Astrocyte (in vitro differentiated cells and primary cell): ENCODE measurements around the gene TENM4.

Source experiments
- EZH2 ChIP-seq: IDR thresholded peaks from 2 replicates; pipeline ENCODE4 v1.6.1; 2012; ENCODE audit warnings: mild to moderate bottlenecking, low read length, inconsistent platforms; ENCODE audit not compliant: insufficient read depth
- TF ChIP-seq, protein P1 (sequence below): IDR thresholded peaks from 2 replicates; pipeline ENCODE4 v1.5.1; 2011; ENCODE audit warnings: low read depth, mild to moderate bottlenecking, inconsistent platforms, low read length, moderate library complexity; ENCODE audit not compliant: insufficient read depth

DNA sequence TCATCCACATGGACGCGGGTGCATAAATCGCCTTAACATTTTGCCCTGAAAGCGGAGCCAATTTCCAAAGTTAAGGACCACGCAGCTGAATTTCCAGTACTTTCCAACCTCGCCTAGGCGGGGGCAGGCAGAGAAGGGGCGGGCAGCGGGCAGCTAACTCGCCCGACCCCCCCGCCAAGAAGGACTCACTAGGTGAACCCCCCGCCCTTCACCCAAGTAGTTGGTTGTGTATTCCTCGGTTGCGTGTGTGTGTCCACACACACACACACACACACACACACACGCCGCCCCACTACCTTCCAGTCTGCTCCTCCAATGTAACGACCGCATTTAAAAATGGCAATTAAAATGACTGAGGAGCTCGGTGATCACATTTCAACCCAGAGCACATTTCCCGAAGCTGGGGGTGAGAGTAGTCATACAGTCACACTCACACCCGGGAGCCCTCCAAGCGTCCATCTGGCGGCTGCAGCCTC, 1.4 kb downstream of the TENM4 start:
- TF ChIP-seq, protein P1, sequence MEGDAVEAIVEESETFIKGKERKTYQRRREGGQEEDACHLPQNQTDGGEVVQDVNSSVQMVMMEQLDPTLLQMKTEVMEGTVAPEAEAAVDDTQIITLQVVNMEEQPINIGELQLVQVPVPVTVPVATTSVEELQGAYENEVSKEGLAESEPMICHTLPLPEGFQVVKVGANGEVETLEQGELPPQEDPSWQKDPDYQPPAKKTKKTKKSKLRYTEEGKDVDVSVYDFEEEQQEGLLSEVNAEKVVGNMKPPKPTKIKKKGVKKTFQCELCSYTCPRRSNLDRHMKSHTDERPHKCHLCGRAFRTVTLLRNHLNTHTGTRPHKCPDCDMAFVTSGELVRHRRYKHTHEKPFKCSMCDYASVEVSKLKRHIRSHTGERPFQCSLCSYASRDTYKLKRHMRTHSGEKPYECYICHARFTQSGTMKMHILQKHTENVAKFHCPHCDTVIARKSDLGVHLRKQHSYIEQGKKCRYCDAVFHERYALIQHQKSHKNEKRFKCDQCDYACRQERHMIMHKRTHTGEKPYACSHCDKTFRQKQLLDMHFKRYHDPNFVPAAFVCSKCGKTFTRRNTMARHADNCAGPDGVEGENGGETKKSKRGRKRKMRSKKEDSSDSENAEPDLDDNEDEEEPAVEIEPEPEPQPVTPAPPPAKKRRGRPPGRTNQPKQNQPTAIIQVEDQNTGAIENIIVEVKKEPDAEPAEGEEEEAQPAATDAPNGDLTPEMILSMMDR: no peak
- no peak for TF ChIP-seq EZH2
